Measurements from ENCODE around the gene DCUN1D1. TPM values are rescaled to one million over a fixed set of nuclear protein-coding genes. Genes with fewer than 3 reads are reported as not detected.

Gene DCUN1D1
- total and polyA plus RNA-seq, 10 of the 15 experiments (the other 5 are each of a cell fraction or from before 2014, with no cell fraction given) = 19.8 to 47.4 (median 30.8) TPM

DNA sequence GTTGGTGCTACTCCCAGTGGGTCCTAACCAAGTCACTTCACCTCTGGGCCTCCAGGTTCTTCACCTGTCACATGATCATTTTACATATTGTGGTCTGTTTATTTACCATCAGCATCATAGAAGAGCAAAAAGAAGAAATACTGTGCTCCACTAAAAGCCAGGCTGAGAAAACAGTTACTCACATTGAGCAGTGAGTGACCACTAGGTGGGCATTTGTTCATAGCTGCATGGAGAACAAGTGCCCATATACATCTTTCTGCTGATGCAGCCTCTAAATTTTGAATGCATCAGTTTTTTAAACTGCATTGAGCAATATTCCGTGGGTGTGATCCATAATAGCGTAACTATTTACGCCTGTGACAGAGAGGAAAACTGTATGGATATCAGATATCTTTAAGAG lies 76.2 kb downstream of the DCUN1D1 start:
- H3K27ac ChIP-seq (ENCODE audit: control insufficient read depth, insufficient read depth) = no peak overlapping the region
- no TSS peak for BruUV-seq (replicated peaks)
- TF ChIP-seq NR2C1 (IDR thresholded peaks at IDR 0.05) (no peak), ZBED1 (IDR thresholded peaks at IDR 0.05; ENCODE audit: borderline replicate concordance) (no peak), POLR2AphosphoS2 (IDR thresholded peaks at IDR 0.05; ENCODE audit: low read depth, low read length) (no peak)
- TF ChIP-seq, protein P1, sequence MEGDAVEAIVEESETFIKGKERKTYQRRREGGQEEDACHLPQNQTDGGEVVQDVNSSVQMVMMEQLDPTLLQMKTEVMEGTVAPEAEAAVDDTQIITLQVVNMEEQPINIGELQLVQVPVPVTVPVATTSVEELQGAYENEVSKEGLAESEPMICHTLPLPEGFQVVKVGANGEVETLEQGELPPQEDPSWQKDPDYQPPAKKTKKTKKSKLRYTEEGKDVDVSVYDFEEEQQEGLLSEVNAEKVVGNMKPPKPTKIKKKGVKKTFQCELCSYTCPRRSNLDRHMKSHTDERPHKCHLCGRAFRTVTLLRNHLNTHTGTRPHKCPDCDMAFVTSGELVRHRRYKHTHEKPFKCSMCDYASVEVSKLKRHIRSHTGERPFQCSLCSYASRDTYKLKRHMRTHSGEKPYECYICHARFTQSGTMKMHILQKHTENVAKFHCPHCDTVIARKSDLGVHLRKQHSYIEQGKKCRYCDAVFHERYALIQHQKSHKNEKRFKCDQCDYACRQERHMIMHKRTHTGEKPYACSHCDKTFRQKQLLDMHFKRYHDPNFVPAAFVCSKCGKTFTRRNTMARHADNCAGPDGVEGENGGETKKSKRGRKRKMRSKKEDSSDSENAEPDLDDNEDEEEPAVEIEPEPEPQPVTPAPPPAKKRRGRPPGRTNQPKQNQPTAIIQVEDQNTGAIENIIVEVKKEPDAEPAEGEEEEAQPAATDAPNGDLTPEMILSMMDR (IDR thresholded peaks at IDR 0.05 in 2 of 3, conservative IDR thresholded peaks at IDR 0.05 in 1 of 3; ENCODE audit: control insufficient read depth in 2 of 3, extremely low read depth in 1 of 3, insufficient read depth in 1 of 3, low read depth in 3 of 3, low read length in 3 of 3) = peak in 1 of 3 experiments; percentile 11; a peak in 1 of 6 replicates
- H3K27me3 ChIP-seq (replicated peaks in 1 of 2; ENCODE audit: control insufficient read depth in 2 of 2, insufficient read depth in 2 of 2, low read length in 1 of 2) = no peaks in the 10 kb centered on the region
- 100% methylated on average over 3 of the region's 3 CpGs for WGBS (ENCODE audit: insufficient coverage, insufficient replicate concordance, low lambda C conversion rate, missing lambda C conversion rate)
- H3K36me3 ChIP-seq (ENCODE audit: control insufficient read depth in 2 of 2, insufficient read depth in 2 of 2, low read length in 1 of 2) = peaks cover 5 to 9% of the 10 kb centered on the region in 2 experiments; a peak in 3 of 4 replicates
- H4K20me1 ChIP-seq (ENCODE audit: control insufficient read depth, insufficient read depth) = no peaks in the 10 kb centered on the region
- H3K4me2 ChIP-seq (ENCODE audit: control insufficient read depth, insufficient read depth) = no peak overlapping the region
- H3K9ac ChIP-seq (ENCODE audit: control insufficient read depth, insufficient read depth, low read length) = no peak overlapping the region
- no peak for FAIRE-seq
- H2AFZ ChIP-seq (ENCODE audit: control insufficient read depth, low read depth, low read length) = no peak overlapping the region
- in situ Hi-C loops (cut with MboI) = no loop called here
- DNase-seq (ENCODE audit: low read depth, low spot score) = no peak
- no peak overlapping the region for H3K4me3 ChIP-seq
- ChIA-PET SMC1A (ENCODE audit: uncharacterized antibody, unreplicated experiment) (interaction anchor here (0.9 to 3.3 kb wide), 10 partner anchors 9 to 219 kb away, joined by 3 to 14 read pairs (median 4); partner anchors contain the start of gene MCCC1), CTCF (interaction anchor here (0.9 to 3.0 kb wide), 8 partner anchors 10 to 280 kb away, joined by 3 to 17 read pairs (median 4); partner anchors contain the start of gene DCUN1D1), RAD21 (ENCODE audit: unreplicated experiment) (interaction anchor here (0.6 to 1.8 kb wide), 2 partner anchors 164 to 190 kb away, joined by 4 to 5 read pairs; no protein-coding TSS in a partner anchor), POLR2A (no interaction called here)
- H3K79me2 ChIP-seq (ENCODE audit: control insufficient read depth, insufficient read depth, low read length) = no peaks in the 10 kb centered on the region
- peak; percentile 23; the same call in 1 of the 3 replicates for ATAC-seq
- H3K4me1 ChIP-seq (ENCODE audit: control insufficient read depth, insufficient read depth, low read length) = no peaks in the 10 kb centered on the region
- intact Hi-C loops (cut with micrococcal nuclease; ENCODE audit: unreplicated experiment) = no loop called here
- H3K9me3 ChIP-seq (replicated peaks; ENCODE audit: control insufficient read depth, insufficient read depth, low read length) = no peaks in the 10 kb centered on the region
